Measurements from ENCODE around the gene FAM131B.

DNA sequence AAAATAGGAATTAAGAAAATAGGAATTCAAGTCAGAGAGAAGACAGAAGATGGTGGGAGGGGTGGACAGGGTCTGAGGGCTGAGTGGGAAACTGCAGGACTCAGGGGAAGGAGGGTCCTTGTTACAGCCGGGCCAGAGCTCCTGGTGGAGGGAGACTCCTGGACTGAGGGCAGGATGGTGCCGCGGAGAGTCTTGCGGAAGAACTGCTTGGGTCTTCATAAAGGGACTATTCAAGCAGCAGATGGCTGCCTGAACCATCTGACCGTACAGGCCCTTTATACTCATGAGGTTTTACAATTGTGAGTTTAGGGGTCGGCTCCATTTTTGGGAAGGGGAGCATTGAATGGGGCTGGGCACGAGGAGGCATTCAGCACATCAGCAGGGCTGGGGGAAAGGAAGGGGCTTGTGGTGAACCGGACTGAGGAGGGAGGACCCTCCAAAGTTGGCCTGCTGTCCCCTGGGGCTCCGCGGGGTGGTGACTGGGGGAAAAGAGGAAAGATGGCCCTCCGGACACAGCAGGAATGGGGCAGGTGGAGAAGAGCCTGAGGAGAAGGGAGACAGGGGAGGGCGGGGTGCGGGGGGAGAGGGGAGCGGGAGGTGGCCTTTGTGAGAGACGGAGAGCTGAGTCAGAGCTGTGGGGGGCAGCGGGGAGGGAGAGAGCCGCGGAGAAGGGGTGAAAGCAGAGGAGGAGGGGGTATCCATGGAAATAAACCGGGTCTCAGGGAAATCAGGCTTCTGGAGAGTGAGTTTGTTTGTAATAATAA lies 1.5 kb downstream of the FAM131B start:
- no peak for TF ChIP-seq GATA3 (IDR thresholded peaks at IDR 0.05; ENCODE audit: low read depth, low read length)
- no peak for TF ChIP-seq GATA2 (IDR thresholded peaks at IDR 0.05; ENCODE audit: low read depth, low read length)

Measured in SH-SY5Y (cell line).